GM23248 (cell line): ENCODE measurements around the gene TMTC1. TPM values are rescaled to one million over a fixed set of nuclear protein-coding genes. Genes with fewer than 3 reads are reported as not detected.

Source experiments
- DNase-seq: peaks from one replicate; pipeline ENCODE4 v3.0.0-alpha.2; 2015
- H2AFZ ChIP-seq: fragments of 200-600 bp; sonication (generic); 2 replicates; pipeline ENCODE4 v1.6.1; 2016; ENCODE audit warnings: antibody characterized with exemption
- H3F3A ChIP-seq: fragments of 200-600 bp; sonication (generic); 2 replicates; pipeline ENCODE4 v1.6.1; 2016; ENCODE audit warnings: mild to moderate bottlenecking, antibody characterized with exemption, mixed run types; ENCODE audit not compliant: insufficient read depth
- H3K27ac ChIP-seq: fragments of 200-600 bp; sonication (generic); 2 replicates; pipeline ENCODE4 v1.5.1; 2016; ENCODE audit warnings: mild to moderate bottlenecking
- H3K27me3 ChIP-seq: fragments of 200-600 bp; sonication (generic); replicated peaks from 2 replicates; pipeline ENCODE4 v1.6.1; 2016; ENCODE audit warnings: mild to moderate bottlenecking; ENCODE audit not compliant: insufficient read depth
- H3K36me3 ChIP-seq: fragments of 200-600 bp; sonication (generic); 2 replicates; pipeline ENCODE4 v1.6.1; 2016; ENCODE audit warnings: low read depth, mild to moderate bottlenecking
- H3K4me1 ChIP-seq: fragments of 200-600 bp; sonication (generic); 2 replicates; pipeline ENCODE4 v1.6.1; 2016; ENCODE audit warnings: mild to moderate bottlenecking; ENCODE audit not compliant: insufficient read depth
- H3K4me2 ChIP-seq: fragments of 200-600 bp; sonication (generic); one replicate; pipeline ENCODE4 v1.6.1; 2016; ENCODE audit warnings: mild to moderate bottlenecking; ENCODE audit not compliant: unreplicated experiment
- H3K4me3 ChIP-seq: fragments of 200-600 bp; sonication (generic); 2 replicates; pipeline ENCODE4 v1.5.1; 2016; ENCODE audit warnings: mild to moderate bottlenecking
- H3K79me2 ChIP-seq: fragments of 200-600 bp; sonication (generic); 2 replicates; pipeline ENCODE4 v1.6.1; 2016; ENCODE audit warnings: mild to moderate bottlenecking; ENCODE audit not compliant: insufficient read depth
- H3K9ac ChIP-seq: fragments of 200-600 bp; sonication (generic); 2 replicates; pipeline ENCODE4 v1.6.1; 2016; ENCODE audit warnings: mild to moderate bottlenecking
- H3K9me2 ChIP-seq: fragments of 200-600 bp; sonication (generic); 2 replicates; pipeline ENCODE4 v1.6.1; 2016; ENCODE audit warnings: mixed run types, mild to moderate bottlenecking, moderate library complexity; ENCODE audit not compliant: insufficient read depth
- H3K9me3 ChIP-seq: fragments of 200-600 bp; sonication (generic); one replicate; pipeline ENCODE4 v1.6.1; 2017; ENCODE audit warnings: low read depth
- H4K20me1 ChIP-seq: fragments of 200-600 bp; sonication (generic); 2 replicates; pipeline ENCODE4 v1.6.0; 2016; ENCODE audit not compliant: insufficient read depth
- EZH2 ChIP-seq: fragments of 200-600 bp; sonication (generic); IDR thresholded peaks from 2 replicates; pipeline ENCODE4 v1.6.1; 2018; ENCODE audit warnings: antibody characterized with exemption, mild to moderate bottlenecking; ENCODE audit not compliant: insufficient read depth, poor library complexity, severe bottlenecking
- EZH2phosphoT487 ChIP-seq: fragments of 200-600 bp; sonication (generic); IDR thresholded peaks from 2 replicates; pipeline ENCODE4 v1.6.1; 2018; ENCODE audit warnings: antibody characterized with exemption, moderate library complexity, mild to moderate bottlenecking, low read depth; ENCODE audit not compliant: insufficient read depth
- whole genome bisulfite sequencing, 2 experiments: methylation state at CpG; one replicate each; pipeline ENCODE4 v1.1.6; 2015 to 2017; ENCODE audit warnings: low lambda C conversion rate in 2 of 2, low coverage in 1 of 2; ENCODE audit errors: missing lambda C conversion rate in 2 of 2; 5-methylcytosine and 5-hydroxymethylcytosine counted together
- in situ Hi-C: fragments of 300-500 bp; cut with MboI; formaldehyde crosslinking; loops from 2 replicates; pipeline ENCODE4 v1.15.0; 2020
- polyA plus RNA-seq: library from polyadenylated mRNA; unstranded; fragments of >200 nt; fragmentation: Nextera tagmentation; extraction: Ambion mirVana; gene quantifications from 2 replicates; pipeline ENCODE4 v1.2.1, GENCODE V29; 2016
- total RNA-seq: library from RNA; depleted of rRNA; stranded (reverse); fragments of >200 nt; shearing (Covaris generic); gene quantifications from 2 replicates; pipeline ENCODE4 v1.2.3, GENCODE V29; 2014

The TMTC1 gene
- total and polyA plus RNA-seq, 2 experiments from 2014 or later: 6.8 to 25.3 TPM

GRCh38 chr12:29752121-29752520 lies 31.6 kb downstream of the TMTC1 start:
- no peaks in the 10 kb centered on the region for H4K20me1 ChIP-seq
- H3K27me3 ChIP-seq: no peaks in the 10 kb centered on the region
- peak; percentile 32 for DNase-seq
- no peak overlapping the region for H3K9ac ChIP-seq
- H3K4me2 ChIP-seq: peak overlapping the region; percentile 15
- H2AFZ ChIP-seq: no peak overlapping the region; the same call in 1 of the 2 replicates
- TF ChIP-seq EZH2phosphoT487 (no peak), EZH2 (no peak)
- H3K36me3 ChIP-seq: peaks cover 4% of the 10 kb centered on the region; the same call in 1 of the 2 replicates
- H3K4me3 ChIP-seq: peak overlapping the region; percentile 12; the same call in 1 of the 2 replicates
- no peaks in the 10 kb centered on the region for H3K9me3 ChIP-seq
- no peaks in the 10 kb centered on the region for H3K79me2 ChIP-seq
- no peak overlapping the region for H3K27ac ChIP-seq
- WGBS, 2 experiments: 81 to 85% methylated on average over 3 of the region's 3 CpGs
- in situ Hi-C loops: no loop called here
- peaks cover 28% of the 10 kb centered on the region for H3K4me1 ChIP-seq
- H3K9me2 ChIP-seq: no peaks in the 10 kb centered on the region
- peaks cover 18% of the 10 kb centered on the region; the same call in 1 of the 2 replicates for H3F3A ChIP-seq

DNA sequence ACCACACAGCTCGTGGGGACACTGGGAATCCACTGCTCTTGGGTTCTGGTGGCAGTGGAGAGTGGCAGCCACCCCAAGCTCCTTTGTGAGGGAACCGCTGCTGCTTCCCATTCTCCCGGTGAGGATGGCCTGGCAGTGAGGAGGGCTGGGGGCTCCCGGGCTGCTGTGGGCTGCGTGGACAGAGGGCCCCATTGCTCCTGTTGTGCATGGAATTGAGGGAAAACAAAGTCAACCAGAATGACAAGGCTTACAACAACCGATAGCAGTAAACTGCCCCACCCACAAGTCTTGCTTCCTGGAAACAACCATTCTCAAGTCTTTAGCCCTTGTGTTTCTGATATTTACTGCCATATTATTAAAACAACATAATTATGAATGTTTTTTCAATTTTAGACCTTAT lies 32.1 kb downstream of the TMTC1 start:
- in situ Hi-C loops: no loop called here
- WGBS, 2 experiments: 70 to 75% methylated on average over 6 of the region's 6 CpGs
- H2AFZ ChIP-seq: no peak overlapping the region; the same call in 1 of the 2 replicates
- H3K27me3 ChIP-seq: no peaks in the 10 kb centered on the region
- H4K20me1 ChIP-seq: no peaks in the 10 kb centered on the region
- H3K9me3 ChIP-seq: no peaks in the 10 kb centered on the region
- peaks cover 23% of the 10 kb centered on the region for H3K4me1 ChIP-seq
- H3K4me3 ChIP-seq: no peak overlapping the region
- no peak overlapping the region for H3K4me2 ChIP-seq
- TF ChIP-seq EZH2 (no peak), EZH2phosphoT487 (no peak)
- no peaks in the 10 kb centered on the region; the same call in 1 of the 2 replicates for H3K9me2 ChIP-seq
- no peak overlapping the region for H3K9ac ChIP-seq
- no peak for DNase-seq
- peaks cover 13% of the 10 kb centered on the region; the same call in 1 of the 2 replicates for H3F3A ChIP-seq
- H3K36me3 ChIP-seq: peaks cover 4% of the 10 kb centered on the region; the same call in 1 of the 2 replicates
- no peak overlapping the region for H3K27ac ChIP-seq
- H3K79me2 ChIP-seq: no peaks in the 10 kb centered on the region

DNA sequence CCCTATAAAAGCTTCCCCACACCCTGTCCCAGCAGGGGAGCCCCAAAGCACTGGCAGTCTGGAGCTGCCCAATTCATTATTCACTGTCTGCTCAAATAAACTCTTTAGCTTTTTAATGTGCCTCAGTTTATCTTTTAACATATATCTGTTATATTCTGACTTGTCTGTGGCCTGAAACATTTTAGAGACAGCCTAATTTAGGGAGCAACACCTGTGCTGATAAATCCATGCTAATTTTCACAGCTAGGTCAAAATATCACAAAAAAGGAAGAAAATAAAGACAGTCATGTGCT lies 32.9 kb downstream of the TMTC1 start:
- Histone ChIP-seq H3K9ac (no peak overlapping the region), H3K9me3 (no peaks in the 10 kb centered on the region), H3K36me3 (peaks cover 4% of the 10 kb centered on the region; the same call in 1 of the 2 replicates), H3K4me1 (peaks cover 16% of the 10 kb centered on the region), H3F3A (0 out of 2 replicates have a peak, but pooled peaks cover 5% of the 10 kb centered on the region), H3K4me2 (no peak overlapping the region), H3K79me2 (no peaks in the 10 kb centered on the region), H3K9me2 (no peaks in the 10 kb centered on the region; the same call in 1 of the 2 replicates), H3K27ac (no peak overlapping the region), H2AFZ (no peak overlapping the region), H3K4me3 (no peak overlapping the region), H3K27me3 (no peaks in the 10 kb centered on the region), H4K20me1 (no peaks in the 10 kb centered on the region)
- in situ Hi-C loops: no loop called here
- DNase-seq: no peak
- TF ChIP-seq EZH2: no peak
- TF ChIP-seq EZH2phosphoT487: no peak

DNA sequence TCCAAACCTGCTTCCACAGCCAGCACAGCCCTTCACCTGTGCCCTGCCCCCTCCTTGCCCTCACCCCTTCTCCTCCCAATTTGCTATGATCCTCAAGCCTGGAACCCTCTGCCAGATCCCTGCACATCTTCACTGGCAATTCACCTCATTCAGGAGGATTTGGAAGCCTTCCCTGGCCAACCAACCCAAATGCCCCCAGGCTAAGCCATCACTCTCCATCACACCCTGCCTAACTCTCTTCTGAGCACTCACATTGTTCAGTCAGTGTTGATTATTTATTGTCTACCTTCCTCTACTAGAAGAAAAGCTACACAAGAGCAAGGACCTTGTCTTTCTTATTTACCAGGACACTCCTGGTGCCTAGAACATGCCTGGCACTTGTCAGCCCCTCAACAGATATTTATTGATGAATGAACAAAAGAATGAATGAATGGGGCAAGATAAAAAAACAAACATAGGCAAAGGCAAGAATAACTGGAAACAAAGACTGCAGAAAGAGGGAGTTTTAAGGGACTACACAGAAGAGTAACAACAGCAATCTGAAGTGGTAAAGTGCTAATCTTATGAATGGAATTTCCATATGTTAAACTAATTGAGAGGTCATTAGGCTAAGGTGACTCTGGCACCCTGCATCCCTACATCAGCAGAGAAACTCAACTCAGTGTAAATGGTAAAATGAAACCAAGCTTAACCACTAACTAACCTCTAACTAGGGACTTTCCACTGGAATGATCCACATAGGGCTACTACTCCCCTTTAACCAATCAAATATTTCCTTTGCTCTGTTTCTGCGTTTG lies 33.4 kb downstream of the TMTC1 start:
- peaks cover 3% of the 10 kb centered on the region; the same call in 1 of the 2 replicates for H3K36me3 ChIP-seq

More for the DNA sequence above, 33.4 kb downstream of the TMTC1 start:
- no peak overlapping the region for H3K4me3 ChIP-seq
- WGBS, 2 experiments: 88 to 100% methylated on average over 1 of the region's 1 CpG
- in situ Hi-C loops: no loop called here
- no peak overlapping the region for H3K4me2 ChIP-seq
- H2AFZ ChIP-seq: no peak overlapping the region
- no peak overlapping the region for H3K9ac ChIP-seq
- H4K20me1 ChIP-seq: no peaks in the 10 kb centered on the region
- no peaks in the 10 kb centered on the region for H3K9me3 ChIP-seq
- peaks cover 16% of the 10 kb centered on the region for H3K4me1 ChIP-seq
- TF ChIP-seq EZH2: no peak
- no peak for TF ChIP-seq EZH2phosphoT487
- DNase-seq: no peak
- no peaks in the 10 kb centered on the region for H3K27me3 ChIP-seq
- no peaks in the 10 kb centered on the region for H3K79me2 ChIP-seq
- no peak overlapping the region for H3K27ac ChIP-seq
- no peaks in the 10 kb centered on the region; the same call in 1 of the 2 replicates for H3K9me2 ChIP-seq
- 0 out of 2 replicates have a peak, but pooled peaks cover 5% of the 10 kb centered on the region for H3F3A ChIP-seq
